ENCODE data around the gene ATRAID.

Gene ATRAID

DNA sequence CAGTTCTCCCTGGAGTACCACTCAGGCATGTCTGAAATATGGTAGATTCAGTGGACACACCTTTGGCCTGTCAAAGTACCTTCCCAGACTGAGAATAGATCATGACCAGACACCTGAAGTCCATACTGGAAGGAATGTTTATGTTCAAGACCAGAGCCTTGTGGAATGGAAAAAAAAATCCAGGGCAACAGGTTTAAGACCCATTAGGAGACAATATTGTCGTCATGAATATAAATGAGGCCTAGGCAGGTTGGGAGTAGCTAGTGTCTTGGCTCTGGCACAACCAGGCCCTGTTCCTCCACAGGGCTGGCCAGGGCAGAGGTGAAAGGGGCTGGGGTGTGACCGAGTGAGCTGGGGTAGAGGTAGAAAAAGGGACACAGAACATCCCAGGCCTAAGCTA lies 13.2 kb upstream of the ATRAID start:
- Histone ChIP-seq H3K9me3 (ENCODE audit: control insufficient read depth, insufficient read depth, low read length) (no peaks in the 10 kb centered on the region), H3K27me3 (ENCODE audit: control insufficient read depth, low read length) (no peaks in the 10 kb centered on the region), H3K36me3 (ENCODE audit: control insufficient read depth, low read length) (peaks cover 34% of the 10 kb centered on the region), H3K27ac (ENCODE audit: low read depth, low read length) (no peak overlapping the region), H3K79me2 (ENCODE audit: control insufficient read depth, low read length) (no peaks in the 10 kb centered on the region), H3K4me1 (ENCODE audit: control insufficient read depth, low read length) (peaks cover 39% of the 10 kb centered on the region), H4K20me1 (ENCODE audit: control insufficient read depth, insufficient read depth, low read depth, low read length) (no peaks in the 10 kb centered on the region), H3K4me2 (ENCODE audit: low read length) (no peak overlapping the region), H3F3A (ENCODE audit: control insufficient read depth, insufficient read depth) (peaks cover 26% of the 10 kb centered on the region), H3K9me2 (replicated peaks; ENCODE audit: control insufficient read depth, low read length) (no peaks in the 10 kb centered on the region), H3K4me3 (ENCODE audit: low read length) (no peak overlapping the region)
- TF ChIP-seq EZH2phosphoT487 (IDR thresholded peaks at IDR 0.05; ENCODE audit: borderline replicate concordance, low read length) = no peak
- TF ChIP-seq CTCF (IDR thresholded peaks at IDR 0.05; ENCODE audit: low read depth, low read length, poor library complexity, severe bottlenecking) = no peak

GRCh38 chr2:27199241-27199640 lies 12.6 kb upstream of the ATRAID start:
- TF ChIP-seq EZH2phosphoT487 (IDR thresholded peaks at IDR 0.05; ENCODE audit: borderline replicate concordance, low read length) = no peak
- no peak for TF ChIP-seq CTCF (IDR thresholded peaks at IDR 0.05; ENCODE audit: low read depth, low read length, poor library complexity, severe bottlenecking)
- no peak overlapping the region for H3K4me2 ChIP-seq (ENCODE audit: low read length)
- peaks cover 22% of the 10 kb centered on the region for H3F3A ChIP-seq (ENCODE audit: control insufficient read depth, insufficient read depth)
- no peak overlapping the region for H3K4me3 ChIP-seq (ENCODE audit: low read length)
- no peaks in the 10 kb centered on the region for H4K20me1 ChIP-seq (ENCODE audit: control insufficient read depth, insufficient read depth, low read depth, low read length)
- H3K36me3 ChIP-seq (ENCODE audit: control insufficient read depth, low read length) = peaks cover 41% of the 10 kb centered on the region
- peaks cover 33% of the 10 kb centered on the region for H3K4me1 ChIP-seq (ENCODE audit: control insufficient read depth, low read length)
- H3K9me2 ChIP-seq (replicated peaks; ENCODE audit: control insufficient read depth, low read length) = no peaks in the 10 kb centered on the region
- no peaks in the 10 kb centered on the region for H3K9me3 ChIP-seq (ENCODE audit: control insufficient read depth, insufficient read depth, low read length)
- H3K27me3 ChIP-seq (ENCODE audit: control insufficient read depth, low read length) = no peaks in the 10 kb centered on the region
- H3K79me2 ChIP-seq (ENCODE audit: control insufficient read depth, low read length) = no peaks in the 10 kb centered on the region
- H3K27ac ChIP-seq (ENCODE audit: low read depth, low read length) = no peak overlapping the region

- H3K79me2 ChIP-seq (ENCODE audit: control insufficient read depth, low read length) = no peaks in the 10 kb centered on the region
- H3K4me3 ChIP-seq (ENCODE audit: low read length) = no peak overlapping the region
- no peaks in the 10 kb centered on the region for H3K27me3 ChIP-seq (ENCODE audit: control insufficient read depth, low read length)
- peaks cover 15% of the 10 kb centered on the region for H3K4me1 ChIP-seq (ENCODE audit: control insufficient read depth, low read length)
- no peaks in the 10 kb centered on the region for H3K9me3 ChIP-seq (ENCODE audit: control insufficient read depth, insufficient read depth, low read length)
- no peak for TF ChIP-seq EZH2phosphoT487 (IDR thresholded peaks at IDR 0.05; ENCODE audit: borderline replicate concordance, low read length)
- no peak for TF ChIP-seq CTCF (IDR thresholded peaks at IDR 0.05; ENCODE audit: low read depth, low read length, poor library complexity, severe bottlenecking)
- H3F3A ChIP-seq (ENCODE audit: control insufficient read depth, insufficient read depth) = peaks cover 9% of the 10 kb centered on the region
- peaks cover 65% of the 10 kb centered on the region for H3K36me3 ChIP-seq (ENCODE audit: control insufficient read depth, low read length)
- H3K4me2 ChIP-seq (ENCODE audit: low read length) = no peak overlapping the region
- no peak overlapping the region for H3K27ac ChIP-seq (ENCODE audit: low read depth, low read length)
- no peaks in the 10 kb centered on the region for H4K20me1 ChIP-seq (ENCODE audit: control insufficient read depth, insufficient read depth, low read depth, low read length)
- H3K9me2 ChIP-seq (replicated peaks; ENCODE audit: control insufficient read depth, low read length) = no peaks in the 10 kb centered on the region
Observed at GRCh38 chr2:27201675-27202074, 10.2 kb upstream of the ATRAID start.

DNA sequence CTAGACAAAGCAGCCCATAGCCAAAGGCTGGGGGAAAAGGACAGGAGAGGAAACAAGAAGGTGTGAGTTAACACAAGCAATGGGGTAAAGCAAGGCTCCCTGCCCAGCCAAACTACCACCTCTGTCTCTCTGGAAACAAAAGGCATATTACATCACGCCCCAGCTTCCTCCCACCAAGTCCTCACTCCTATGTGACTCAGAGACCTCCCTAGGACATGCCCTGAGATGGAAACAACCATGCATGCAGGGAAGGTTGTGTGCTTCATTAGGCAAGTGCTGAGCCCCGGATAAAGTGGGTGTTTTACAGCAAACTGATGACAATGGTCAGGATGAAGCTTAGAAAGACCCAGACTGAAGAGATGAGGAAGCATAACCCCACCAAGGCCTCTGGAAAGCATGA lies 9.0 kb upstream of the ATRAID start:
- H3K79me2 ChIP-seq (ENCODE audit: control insufficient read depth, low read length) = no peaks in the 10 kb centered on the region
- no peak overlapping the region for H3K4me2 ChIP-seq (ENCODE audit: low read length)
- no peaks in the 10 kb centered on the region for H3K9me3 ChIP-seq (ENCODE audit: control insufficient read depth, insufficient read depth, low read length)
- H3K27me3 ChIP-seq (ENCODE audit: control insufficient read depth, low read length) = no peaks in the 10 kb centered on the region
- TF ChIP-seq CTCF (IDR thresholded peaks at IDR 0.05; ENCODE audit: low read depth, low read length, poor library complexity, severe bottlenecking) (no peak), EZH2phosphoT487 (IDR thresholded peaks at IDR 0.05; ENCODE audit: borderline replicate concordance, low read length) (no peak)
- H3K4me1 ChIP-seq (ENCODE audit: control insufficient read depth, low read length) = peaks cover 4% of the 10 kb centered on the region
- H3K36me3 ChIP-seq (ENCODE audit: control insufficient read depth, low read length) = peaks cover 77% of the 10 kb centered on the region
- H3F3A ChIP-seq (ENCODE audit: control insufficient read depth, insufficient read depth) = no peaks in the 10 kb centered on the region
- no peak overlapping the region for H3K4me3 ChIP-seq (ENCODE audit: low read length)
- H3K9me2 ChIP-seq (replicated peaks; ENCODE audit: control insufficient read depth, low read length) = no peaks in the 10 kb centered on the region
- H3K27ac ChIP-seq (ENCODE audit: low read depth, low read length) = no peak overlapping the region
- no peaks in the 10 kb centered on the region for H4K20me1 ChIP-seq (ENCODE audit: control insufficient read depth, insufficient read depth, low read depth, low read length)

Measured in DOHH2 (cell line).